ENCODE data around the gene MUC4.
"Not testable (repeated sequence)": the region's sequence is repeated elsewhere in the genome, so short reads cannot be mapped to it uniquely, and the experiment has no call there.

MUC4 gene

GRCh38 chr3:195836476-195837135 is 24.9 kb upstream of the MUC4 start:
- no peak for DNase-seq

- no peak for DNase-seq
Observed at GRCh38 chr3:195835791-195836190, 24.1 kb upstream of the MUC4 start.

- DNase-seq: no peak
Observed at GRCh38 chr3:195834675-195835583, 23.2 kb upstream of the MUC4 start.

- no peak for DNase-seq
Observed at GRCh38 chr3:195829897-195830254, 18.1 kb upstream of the MUC4 start.

- DNase-seq: no peak
Observed at GRCh38 chr3:195828762-195829161, 17.0 kb upstream of the MUC4 start.

- DNase-seq: no peak
Observed at GRCh38 chr3:195825857-195826804, 14.4 kb upstream of the MUC4 start.

GRCh38 chr3:195825191-195825588 is 13.5 kb upstream of the MUC4 start:
- no peak for DNase-seq

- not testable (repeated sequence) for DNase-seq
Observed at GRCh38 chr3:195824425-195825190, 12.9 kb upstream of the MUC4 start.

- no peak for DNase-seq
Observed at GRCh38 chr3:195823999-195824398, 12.3 kb upstream of the MUC4 start.

- no peak for DNase-seq
Observed at GRCh38 chr3:195823280-195823679, 11.6 kb upstream of the MUC4 start.

GRCh38 chr3:195822131-195822696 is 10.5 kb upstream of the MUC4 start:
- no peak for DNase-seq

- DNase-seq: no peak
Observed at GRCh38 chr3:195821403-195822130, 9.8 kb upstream of the MUC4 start.

- no peak for DNase-seq
Observed at GRCh38 chr3:195820901-195821300, 9.2 kb upstream of the MUC4 start.

- no peak for DNase-seq
Observed at GRCh38 chr3:195820186-195820585, 8.5 kb upstream of the MUC4 start.

GRCh38 chr3:195818301-195818700 is 6.6 kb upstream of the MUC4 start:
- DNase-seq: no peak

GRCh38 chr3:195817578-195818135 is 5.9 kb upstream of the MUC4 start:
- no peak for DNase-seq

GRCh38 chr3:195816276-195816913 is 4.7 kb upstream of the MUC4 start:
- DNase-seq: not testable (repeated sequence)

GRCh38 chr3:195815169-195815771 is 3.5 kb upstream of the MUC4 start:
- DNase-seq: no peak

- no peak for DNase-seq
Observed at GRCh38 chr3:195813916-195814640, 2.3 kb upstream of the MUC4 start.

All from SHP77 treated with DMSO at 0.1 percent for 48 hours (cell line).